ENCODE results near the gene RBBP8. TPM values are rescaled to one million over a fixed set of nuclear protein-coding genes. Genes with fewer than 3 reads are reported as not detected.

Gene RBBP8
- total RNA-seq, 6 donors from 2014 or later = 10.9 to 78.2 (median 30.3) TPM

DNA sequence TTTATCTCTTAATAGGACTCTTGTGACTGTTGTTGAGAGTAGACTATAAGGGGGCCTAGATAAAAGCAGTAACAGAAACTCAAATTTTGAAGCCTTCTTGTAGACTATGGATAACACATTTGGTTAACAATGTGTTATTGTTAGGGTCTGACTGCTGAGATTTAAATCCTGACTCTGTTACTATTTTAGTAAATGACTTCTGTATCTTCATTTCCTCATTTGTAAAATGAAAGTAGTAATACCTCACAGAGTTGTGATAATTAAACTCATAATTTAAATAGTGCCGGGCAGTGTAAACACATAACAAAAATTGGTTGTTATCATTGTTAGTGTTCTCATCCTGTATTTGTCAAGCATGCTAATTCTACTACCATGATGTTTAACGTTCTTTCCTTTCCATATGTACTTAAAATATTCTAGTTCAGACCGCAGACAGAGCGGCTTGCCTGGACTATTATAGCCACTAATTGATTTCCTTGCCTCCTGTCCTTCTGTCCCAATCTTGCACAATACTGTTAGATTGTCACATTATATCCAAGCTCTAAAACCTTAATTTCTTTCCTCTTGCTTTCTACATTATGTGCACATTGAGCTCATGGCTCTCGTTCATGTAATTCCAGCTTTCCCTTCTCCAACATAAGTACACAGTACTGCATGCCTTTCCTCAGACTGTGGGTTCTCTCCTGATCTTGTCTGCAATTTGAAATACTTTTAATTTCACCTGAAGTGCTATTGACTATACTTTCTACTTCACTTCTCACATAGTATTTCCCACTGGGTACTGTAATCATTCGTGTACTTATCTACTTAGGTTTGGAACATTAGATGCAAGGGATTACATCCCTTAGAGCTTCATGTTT is 48.4 kb downstream of the RBBP8 start:
- Histone ChIP-seq H3K4me3 (no peak overlapping the region), H3K27me3 (no peaks in the 10 kb centered on the region), H3K36me3 (peaks cover 0 to 26% (median 3%) of the 10 kb centered on the region in 4 donors), H3K9me3 (no peaks in the 10 kb centered on the region), H3K27ac (no peak overlapping the region), H3K4me1 (peaks cover 0 to 9% (median 2%) of the 10 kb centered on the region in 4 donors)
- WGBS, 2 donors = 61 to 66% methylated on average over 6 of the region's 6 CpGs
- TF ChIP-seq POLR2A (IDR thresholded peaks at IDR 0.05) = no peak
- TF ChIP-seq, protein P1, sequence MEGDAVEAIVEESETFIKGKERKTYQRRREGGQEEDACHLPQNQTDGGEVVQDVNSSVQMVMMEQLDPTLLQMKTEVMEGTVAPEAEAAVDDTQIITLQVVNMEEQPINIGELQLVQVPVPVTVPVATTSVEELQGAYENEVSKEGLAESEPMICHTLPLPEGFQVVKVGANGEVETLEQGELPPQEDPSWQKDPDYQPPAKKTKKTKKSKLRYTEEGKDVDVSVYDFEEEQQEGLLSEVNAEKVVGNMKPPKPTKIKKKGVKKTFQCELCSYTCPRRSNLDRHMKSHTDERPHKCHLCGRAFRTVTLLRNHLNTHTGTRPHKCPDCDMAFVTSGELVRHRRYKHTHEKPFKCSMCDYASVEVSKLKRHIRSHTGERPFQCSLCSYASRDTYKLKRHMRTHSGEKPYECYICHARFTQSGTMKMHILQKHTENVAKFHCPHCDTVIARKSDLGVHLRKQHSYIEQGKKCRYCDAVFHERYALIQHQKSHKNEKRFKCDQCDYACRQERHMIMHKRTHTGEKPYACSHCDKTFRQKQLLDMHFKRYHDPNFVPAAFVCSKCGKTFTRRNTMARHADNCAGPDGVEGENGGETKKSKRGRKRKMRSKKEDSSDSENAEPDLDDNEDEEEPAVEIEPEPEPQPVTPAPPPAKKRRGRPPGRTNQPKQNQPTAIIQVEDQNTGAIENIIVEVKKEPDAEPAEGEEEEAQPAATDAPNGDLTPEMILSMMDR (IDR thresholded peaks at IDR 0.05) = no peak
- no peak for TF ChIP-seq POLR2AphosphoS5 (IDR thresholded peaks at IDR 0.05)
- TF ChIP-seq EP300 (IDR thresholded peaks at IDR 0.05) = no peak
- DNase-seq (no peak), ATAC-seq (ENCODE audit: low FRiP score in 2 of 2) (no peak)

DNA sequence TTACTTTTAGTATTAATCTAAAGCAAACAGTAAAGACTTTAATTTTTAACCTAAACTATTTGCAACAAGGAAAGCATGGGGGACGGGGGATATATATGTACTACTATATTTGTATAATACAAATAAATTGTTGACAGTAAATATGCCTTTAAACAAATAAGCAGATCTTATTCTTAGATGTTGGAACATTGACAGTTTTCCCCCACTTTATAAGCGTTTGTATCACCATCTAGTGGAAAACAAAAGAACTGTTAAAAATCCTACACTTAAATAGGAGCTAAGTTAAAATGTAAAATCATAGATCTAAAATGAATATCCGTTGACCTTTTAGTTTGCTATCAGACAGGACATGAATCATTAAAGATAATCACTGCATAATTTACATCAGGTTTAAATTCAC is 50.0 kb downstream of the RBBP8 start:
- Histone ChIP-seq H3K27ac (no peak overlapping the region), H3K36me3 (peaks cover 0 to 27% (median 5%) of the 10 kb centered on the region in 4 donors), H3K27me3 (no peaks in the 10 kb centered on the region), H3K4me1 (peaks cover 0 to 9% (median 2%) of the 10 kb centered on the region in 4 donors), H3K4me3 (no peak overlapping the region), H3K9me3 (no peaks in the 10 kb centered on the region)
- no peak for ATAC-seq (ENCODE audit: low FRiP score in 2 of 2)
- TF ChIP-seq POLR2AphosphoS5 (IDR thresholded peaks at IDR 0.05) (no peak), POLR2A (IDR thresholded peaks at IDR 0.05) (no peak)
- TF ChIP-seq, protein P1 (IDR thresholded peaks at IDR 0.05) = peak; percentile 25 to 63 (median 46)
- WGBS, 2 donors = 27 to 43% methylated on average over 3 of the region's 3 CpGs
- no peak for DNase-seq

DNA sequence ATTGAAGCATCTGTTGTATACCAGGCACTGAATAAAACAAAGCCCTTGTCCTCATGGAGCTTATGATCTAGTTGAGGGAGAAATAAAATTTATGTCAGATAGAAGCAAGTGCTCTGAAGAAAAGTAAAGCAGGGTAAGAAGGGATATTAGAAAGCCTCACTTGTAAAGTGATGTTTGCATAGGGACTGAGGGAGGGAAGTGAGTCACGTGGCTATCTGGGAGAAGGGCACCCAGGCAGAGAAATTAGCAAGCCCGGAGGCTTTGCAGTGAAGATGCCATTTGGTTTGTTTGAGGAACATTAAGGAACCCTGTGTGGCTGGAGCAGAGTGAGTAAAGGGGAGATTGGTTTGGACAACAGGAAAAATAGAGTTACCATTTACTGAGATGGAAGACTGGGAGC is 52.1 kb downstream of the RBBP8 start:
- 93 to 94% methylated on average over 2 of the region's 2 CpGs for WGBS, 2 donors
- ATAC-seq (ENCODE audit: low FRiP score in 2 of 2) (no peak), DNase-seq (no peak)
- Histone ChIP-seq H3K27me3 (no peaks in the 10 kb centered on the region), H3K36me3 (peaks cover 0 to 29% (median 10%) of the 10 kb centered on the region in 4 donors), H3K27ac (no peak overlapping the region), H3K4me1 (peaks cover 0 to 9% (median 2%) of the 10 kb centered on the region in 4 donors), H3K9me3 (no peaks in the 10 kb centered on the region), H3K4me3 (no peak overlapping the region)
- TF ChIP-seq, protein P1 (IDR thresholded peaks at IDR 0.05) = no peak
- TF ChIP-seq EP300 (IDR thresholded peaks at IDR 0.05) = no peak
- TF ChIP-seq POLR2AphosphoS5 (IDR thresholded peaks at IDR 0.05) = no peak
- TF ChIP-seq POLR2A (IDR thresholded peaks at IDR 0.05) = no peak

DNA sequence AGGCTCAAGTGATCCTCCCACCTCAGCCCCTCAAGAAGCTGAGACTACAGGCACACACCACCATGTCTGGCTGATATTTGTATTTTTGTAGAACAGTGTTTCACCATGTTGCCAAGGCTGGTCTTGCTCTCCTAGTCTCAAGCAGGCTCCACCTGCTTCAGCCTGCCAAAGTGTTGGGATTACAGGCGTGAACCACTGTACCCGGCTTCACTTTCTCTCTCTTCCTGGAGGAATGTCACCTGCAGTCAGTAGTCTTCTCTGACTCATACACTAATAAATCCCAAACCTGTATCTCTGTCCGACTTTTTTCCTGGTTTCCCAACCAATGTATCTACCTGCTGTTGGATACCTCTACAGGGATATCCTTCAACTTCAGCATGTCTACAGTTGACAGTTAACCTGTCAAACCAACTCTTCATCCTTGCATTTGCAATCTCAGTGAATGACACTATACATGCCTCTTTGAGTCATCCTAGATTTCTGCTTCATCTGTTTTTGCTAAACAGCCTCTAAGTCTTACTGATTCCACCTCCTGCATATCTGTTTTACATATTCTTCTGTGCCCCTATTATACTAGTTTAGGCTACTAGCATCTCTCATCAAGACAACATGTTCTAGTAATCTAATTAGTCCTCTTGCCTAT is 54.5 kb downstream of the RBBP8 start:
- 89 to 96% methylated on average over 3 of the region's 3 CpGs for WGBS, 2 donors
- no peaks in the 10 kb centered on the region for H3K27me3 ChIP-seq
- no peak overlapping the region for H3K4me3 ChIP-seq
- ATAC-seq (ENCODE audit: low FRiP score in 2 of 2) (no peak), DNase-seq (no peak)
- no peaks in the 10 kb centered on the region for H3K9me3 ChIP-seq
- no peak overlapping the region for H3K27ac ChIP-seq
- H3K36me3 ChIP-seq = peaks cover 5 to 40% (median 10%) of the 10 kb centered on the region in 4 donors
- H3K4me1 ChIP-seq = no peaks in the 10 kb centered on the region
- no peak for TF ChIP-seq EP300 (IDR thresholded peaks at IDR 0.05)
- TF ChIP-seq, protein P1 (IDR thresholded peaks at IDR 0.05) = no peak
- no peak for TF ChIP-seq POLR2A (IDR thresholded peaks at IDR 0.05)

All from upper lobe of left lung (tissue), 6 donors.